ENCODE measurements around the gene NPRL2. TPM values are rescaled to one million over a fixed set of nuclear protein-coding genes. Genes with fewer than 3 reads are reported as not detected.

NPRL2 gene
- 22.3 and 35.6 TPM in 2 replicates for total RNA-seq (2014; rRNA removed; shearing (Covaris generic))
- 27.7 and 31.7 TPM in 2 replicates for polyA plus RNA-seq (2016; fragmentation: Nextera tagmentation; extraction: Ambion mirVana)
- long read RNA-seq, transcript NPRL2-201 (11 exons, 1,700 nt): major isoform, 30 of 49 reads
- long read RNA-seq, partial matches to known transcripts: 1 of 49 reads
- long read RNA-seq, other reads (novel, unspliced or antisense): 18 of 49 reads

- H3F3A ChIP-seq (replicated peaks; ENCODE audit: low read depth): 0 out of 2 replicates have a peak, but pooled peaks cover 8% of the 10 kb centered on the region
Observed at GRCh38 chr3:50350527-50351322, at the start of gene NPRL2, which contains the start of gene CYB561D2. Gene NPRL2 (minus strand): TSS chr3:50350775. CDS start chr3:50350652, 123 bp downstream. Gene CYB561D2 (plus strand): TSS chr3:50350862. CDS start chr3:50351434, 572 bp downstream.

GRCh38 chr3:50396502-50396901 is 45.9 kb upstream of the NPRL2 start:
- no peak overlapping the region for H3K4me3 Mint-ChIP-seq
- H3K27ac Mint-ChIP-seq: no peak overlapping the region
- H3K27me3 Mint-ChIP-seq (ENCODE audit: insufficient read depth, low read depth, poor library complexity): peaks cover 5% of the 10 kb centered on the region
- no peaks in the 10 kb centered on the region; the same call in 2 of the 3 replicates for H3K36me3 Mint-ChIP-seq (ENCODE audit: low read depth)
- Histone ChIP-seq H3K79me2 (replicated peaks; ENCODE audit: insufficient read depth) (no peaks in the 10 kb centered on the region), H3F3A (replicated peaks; ENCODE audit: low read depth) (no peaks in the 10 kb centered on the region), H3K27ac (ENCODE audit: low read depth) (no peak overlapping the region), H3K4me3 (no peak overlapping the region), H3K9me2 (ENCODE audit: insufficient read depth) (no peaks in the 10 kb centered on the region), H2AFZ (no peak overlapping the region), H3K27me3 (ENCODE audit: insufficient read depth) (no peaks in the 10 kb centered on the region), H3K4me1 (ENCODE audit: insufficient read depth) (no peaks in the 10 kb centered on the region), H3K36me3 (ENCODE audit: insufficient read depth) (no peaks in the 10 kb centered on the region; the same call in 1 of the 2 replicates), H3K4me2 (no peak overlapping the region), H4K20me1 (replicated peaks; ENCODE audit: insufficient read depth) (no peaks in the 10 kb centered on the region)
- no peak for TF ChIP-seq ETS1 (IDR thresholded peaks at IDR 0.05)
- TF ChIP-seq EZH2phosphoT487 (IDR thresholded peaks at IDR 0.05; ENCODE audit: unreplicated experiment): no peak
- TF ChIP-seq ZNF114 (CRISPR knock-in tag; IDR thresholded peaks at IDR 0.05): no peak
- no peak for TF ChIP-seq JUNB (IDR thresholded peaks at IDR 0.05; ENCODE audit: unreplicated experiment)
- TF ChIP-seq CTCF (conservative IDR thresholded peaks at IDR 0.05; ENCODE audit: low read depth in 2 of 2): no peak
- TF ChIP-seq CREB1 (CRISPR knock-in tag; IDR thresholded peaks at IDR 0.05; ENCODE audit: low read depth): no peak
- TF ChIP-seq REST (IDR thresholded peaks at IDR 0.05; ENCODE audit: unreplicated experiment): no peak
- TF ChIP-seq NANOG (IDR thresholded peaks at IDR 0.05; ENCODE audit: borderline replicate concordance): no peak
- no peak for ATAC-seq
- no peak for DNase-seq (ENCODE audit: low spot score)
- H3K4me1 Mint-ChIP-seq: no peaks in the 10 kb centered on the region
- H3K9me3 Mint-ChIP-seq: no peaks in the 10 kb centered on the region

More at GRCh38 chr3:50350527-50351322, at the start of gene NPRL2, which contains the start of gene CYB561D2:
- Mint-ChIP-seq H3K36me3 (ENCODE audit: low read depth) (peaks cover 12% of the 10 kb centered on the region), H3K27ac (peak within 1 kb of the TSS; percentile 93), H3K4me3 (peak within 1 kb of the TSS; percentile 95), H3K27me3 (ENCODE audit: insufficient read depth, low read depth, poor library complexity) (peaks cover 13% of the 10 kb centered on the region), H3K9me3 (no peaks in the 10 kb centered on the region), H3K4me1 (peaks cover 16% of the 10 kb centered on the region)
- H3K36me3 ChIP-seq (ENCODE audit: insufficient read depth): no peaks in the 10 kb centered on the region
- ATAC-seq: peak; percentile 92
- H3K27me3 ChIP-seq (ENCODE audit: insufficient read depth): peaks cover 12% of the 10 kb centered on the region; the same call in 1 of the 2 replicates
- H4K20me1 ChIP-seq (replicated peaks; ENCODE audit: insufficient read depth): peaks cover 3% of the 10 kb centered on the region; the same call in 1 of the 2 replicates
- peak within 1 kb of the TSS; percentile 99 for H3K4me2 ChIP-seq
- peak within 1 kb of the TSS; percentile 67 for H3K4me3 ChIP-seq
- peaks cover 3% of the 10 kb centered on the region; the same call in 1 of the 2 replicates for H3K4me1 ChIP-seq (ENCODE audit: insufficient read depth)
- H3K27ac ChIP-seq (ENCODE audit: low read depth): no peak within 1 kb of the TSS
- peak within 1 kb of the TSS; percentile 98 for H2AFZ ChIP-seq
- H3K9me2 ChIP-seq (ENCODE audit: insufficient read depth): no peaks in the 10 kb centered on the region
- peak; percentile 95 for DNase-seq (ENCODE audit: low spot score)
- H3K79me2 ChIP-seq (replicated peaks; ENCODE audit: insufficient read depth): no peaks in the 10 kb centered on the region
- TF ChIP-seq EZH2 (IDR thresholded peaks at IDR 0.05; ENCODE audit: low read depth, unreplicated experiment) (no peak), POLR2AphosphoS5 (IDR thresholded peaks at IDR 0.05; ENCODE audit: low read depth) (peak; percentile 95), ZNF114 (CRISPR knock-in tag; IDR thresholded peaks at IDR 0.05) (no peak; the same call in 1 of the 2 replicates), JUNB (IDR thresholded peaks at IDR 0.05; ENCODE audit: unreplicated experiment) (no peak), CREB1 (CRISPR knock-in tag; IDR thresholded peaks at IDR 0.05; ENCODE audit: low read depth) (peak; percentile 81), ETS1 (IDR thresholded peaks at IDR 0.05) (peak; percentile 100)
